ENCODE measurements around the gene SNRPA.

Gene SNRPA

DNA sequence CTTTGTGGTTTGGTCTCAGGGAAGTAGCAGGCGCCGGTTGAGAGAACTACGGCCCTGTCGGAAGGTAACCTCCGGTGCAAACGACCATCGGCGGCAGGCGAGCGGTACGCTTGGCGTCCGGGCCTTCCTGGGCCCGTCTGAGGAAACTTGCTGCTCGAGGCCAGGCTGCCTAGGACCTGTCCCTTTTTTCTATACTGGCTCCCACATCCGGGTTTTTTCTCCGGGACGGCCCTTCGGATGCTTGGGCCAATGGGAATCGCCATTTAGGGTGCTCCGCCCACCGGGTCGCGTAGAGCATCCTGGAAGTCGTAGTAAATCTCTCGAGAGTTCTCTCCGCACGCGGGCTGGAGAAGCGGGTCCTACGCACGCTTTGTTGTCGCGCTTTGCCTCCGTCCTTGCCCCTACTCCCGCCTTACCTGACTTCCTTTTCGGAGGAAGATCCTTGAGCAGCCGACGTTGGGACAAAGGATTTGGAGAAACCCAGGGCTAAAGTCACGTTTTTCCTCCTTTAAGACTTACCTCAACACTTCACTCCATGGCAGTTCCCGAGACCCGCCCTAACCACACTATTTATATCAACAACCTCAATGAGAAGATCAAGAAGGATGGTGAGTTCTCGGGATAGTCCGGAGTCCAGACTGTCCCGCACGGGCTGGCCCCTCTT is at the start of gene SNRPA:
Gene SNRPA (plus strand): TSS at position 330 of the 664 bp plus-strand sequence. CDS start 206 bp downstream, at position 536.
- TF ChIP-seq, protein P1, sequence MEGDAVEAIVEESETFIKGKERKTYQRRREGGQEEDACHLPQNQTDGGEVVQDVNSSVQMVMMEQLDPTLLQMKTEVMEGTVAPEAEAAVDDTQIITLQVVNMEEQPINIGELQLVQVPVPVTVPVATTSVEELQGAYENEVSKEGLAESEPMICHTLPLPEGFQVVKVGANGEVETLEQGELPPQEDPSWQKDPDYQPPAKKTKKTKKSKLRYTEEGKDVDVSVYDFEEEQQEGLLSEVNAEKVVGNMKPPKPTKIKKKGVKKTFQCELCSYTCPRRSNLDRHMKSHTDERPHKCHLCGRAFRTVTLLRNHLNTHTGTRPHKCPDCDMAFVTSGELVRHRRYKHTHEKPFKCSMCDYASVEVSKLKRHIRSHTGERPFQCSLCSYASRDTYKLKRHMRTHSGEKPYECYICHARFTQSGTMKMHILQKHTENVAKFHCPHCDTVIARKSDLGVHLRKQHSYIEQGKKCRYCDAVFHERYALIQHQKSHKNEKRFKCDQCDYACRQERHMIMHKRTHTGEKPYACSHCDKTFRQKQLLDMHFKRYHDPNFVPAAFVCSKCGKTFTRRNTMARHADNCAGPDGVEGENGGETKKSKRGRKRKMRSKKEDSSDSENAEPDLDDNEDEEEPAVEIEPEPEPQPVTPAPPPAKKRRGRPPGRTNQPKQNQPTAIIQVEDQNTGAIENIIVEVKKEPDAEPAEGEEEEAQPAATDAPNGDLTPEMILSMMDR (IDR thresholded peaks at IDR 0.05; ENCODE audit: low read depth, low read length): no peak
- peak within 1 kb of the TSS; percentile 92 for H3K4me3 ChIP-seq (ENCODE audit: low read depth, low read length)

DNA sequence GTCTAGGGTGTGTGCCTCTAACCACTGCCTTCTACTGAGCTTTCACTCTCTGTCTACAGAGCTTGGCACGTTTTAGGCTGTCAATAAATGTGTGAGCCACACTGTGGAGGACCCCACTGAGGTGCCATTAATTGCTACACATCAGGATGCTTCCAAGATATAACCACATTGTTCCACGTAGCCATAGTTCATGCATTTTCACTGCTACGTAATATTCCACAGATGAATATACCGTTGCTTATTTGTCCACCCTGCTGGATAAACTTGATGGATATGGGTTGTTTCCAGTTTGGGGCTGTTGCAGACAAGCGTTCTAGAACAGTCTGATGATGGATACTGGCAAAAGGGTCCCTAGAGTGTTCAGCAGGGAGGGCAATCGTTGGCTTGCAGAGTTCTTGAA is 49.2 kb upstream of the SNRPA start:
- TF ChIP-seq, protein P1 (IDR thresholded peaks at IDR 0.05; ENCODE audit: low read depth, low read length): no peak
- no peak overlapping the region for H3K4me3 ChIP-seq (ENCODE audit: low read depth, low read length)

DNA sequence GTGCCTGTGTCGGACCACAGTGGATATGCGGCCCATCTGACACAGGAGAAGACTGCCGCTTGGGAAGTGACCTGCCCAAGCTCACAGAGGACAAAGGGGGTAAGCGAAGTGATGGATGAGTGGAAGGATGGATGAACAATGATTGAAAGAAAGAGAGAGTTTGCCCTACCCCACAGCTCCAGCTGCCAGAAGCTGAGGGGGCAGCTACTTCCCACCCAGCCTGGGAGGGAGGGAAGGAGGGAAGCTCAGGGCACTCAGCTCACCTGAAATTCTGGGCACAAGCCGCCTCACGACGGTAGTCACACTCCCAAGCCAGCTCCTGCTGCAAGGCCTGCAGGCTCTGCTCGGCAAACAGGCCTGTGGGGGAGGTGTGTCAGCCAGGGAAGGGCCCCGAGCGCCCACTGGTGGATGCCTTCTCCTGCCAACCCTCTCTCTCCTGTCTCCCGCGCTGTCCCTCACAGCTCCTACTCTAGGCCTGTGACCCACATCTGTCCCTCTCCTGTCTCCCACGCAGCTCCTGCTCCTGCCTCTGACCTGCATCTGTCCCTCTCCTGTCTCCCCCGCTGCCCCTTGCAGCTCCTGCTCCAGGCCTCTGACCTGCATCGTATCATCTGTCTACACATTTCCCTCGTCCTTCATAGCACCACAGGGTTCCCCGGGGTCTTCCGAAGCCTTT is 48.5 kb upstream of the SNRPA start:
- H3K4me3 ChIP-seq (ENCODE audit: low read depth, low read length): no peak overlapping the region
- TF ChIP-seq, protein P1 (IDR thresholded peaks at IDR 0.05; ENCODE audit: low read depth, low read length): peak; percentile 61

DNA sequence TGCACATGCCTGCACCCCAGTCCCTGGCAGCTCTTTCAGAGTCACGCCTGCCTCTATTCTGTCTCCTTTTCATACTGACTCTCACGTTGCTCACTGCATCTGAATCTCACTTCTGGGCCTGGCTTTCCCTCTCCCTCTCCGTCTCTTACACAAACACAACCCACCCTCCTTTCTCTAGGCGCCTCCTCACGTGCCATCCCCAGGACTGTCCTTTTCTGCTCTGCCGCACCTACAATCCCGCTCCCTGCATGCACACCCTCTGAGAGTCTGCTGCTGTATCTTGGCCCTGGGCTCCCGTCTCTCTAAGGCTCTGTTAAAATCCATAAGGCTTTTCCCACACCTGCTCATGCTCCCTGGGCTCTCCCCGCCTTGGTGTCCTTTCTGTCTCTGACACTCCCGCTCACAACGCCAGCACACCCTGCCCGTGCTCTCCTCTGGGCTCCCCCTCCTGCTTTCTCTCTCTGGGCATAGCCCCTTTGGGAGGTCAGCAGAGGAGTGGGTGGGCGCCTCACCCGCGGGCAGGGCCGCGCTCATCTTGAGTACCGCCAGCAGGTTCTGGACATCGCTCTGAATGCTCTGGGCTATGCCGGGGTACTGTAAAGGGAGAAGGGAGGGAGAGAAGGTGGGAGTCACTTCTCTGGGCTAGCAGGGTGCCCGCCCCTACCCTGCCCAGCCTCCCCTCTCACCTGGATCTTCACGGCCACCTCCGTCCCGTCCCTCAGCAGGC is 47.8 kb upstream of the SNRPA start:
- H3K4me3 ChIP-seq (ENCODE audit: low read depth, low read length): no peak overlapping the region
- TF ChIP-seq, protein P1 (IDR thresholded peaks at IDR 0.05; ENCODE audit: low read depth, low read length): no peak

DNA sequence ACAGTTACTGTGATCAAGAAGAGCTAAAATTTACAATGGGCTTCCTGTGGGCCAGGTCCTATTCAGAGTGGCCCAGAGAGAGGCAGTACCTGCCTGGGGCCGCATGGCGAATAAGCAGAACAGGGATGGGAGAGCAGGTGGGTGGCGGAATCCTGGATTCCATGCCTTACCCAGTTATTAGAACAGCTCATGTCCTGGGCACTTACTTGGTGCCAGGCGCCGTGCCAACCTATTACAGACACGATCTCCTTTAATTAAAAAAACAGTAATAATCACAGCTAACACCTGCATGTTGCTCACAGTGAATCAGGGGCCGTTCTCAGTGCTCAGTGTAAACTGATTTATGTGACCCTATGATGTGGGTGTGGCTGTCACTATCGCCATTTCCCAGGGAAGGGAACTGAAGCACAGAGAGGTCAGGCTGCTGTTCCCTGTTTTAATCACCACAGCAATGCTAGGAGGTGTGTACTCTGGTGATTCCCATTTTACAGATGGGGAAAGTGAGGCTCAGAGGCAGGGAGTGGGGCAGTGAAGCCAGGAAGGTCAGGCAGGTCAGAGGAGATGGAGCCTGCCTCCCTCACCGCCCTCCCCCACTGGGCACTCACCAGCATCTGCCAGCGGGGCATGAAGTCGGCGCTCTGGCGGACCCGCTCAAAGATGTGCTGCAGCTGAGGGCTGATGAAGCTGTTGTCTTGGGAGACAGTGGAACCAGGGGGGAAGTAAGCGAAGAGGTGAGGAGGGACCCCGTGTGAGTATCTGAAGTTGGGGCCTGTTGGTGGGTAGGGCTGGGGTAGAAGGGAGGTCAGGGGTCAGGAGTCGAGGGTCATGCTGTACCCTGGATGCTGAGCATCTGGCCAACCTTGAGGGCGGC is 46.3 kb upstream of the SNRPA start:
- TF ChIP-seq, protein P1 (IDR thresholded peaks at IDR 0.05; ENCODE audit: low read depth, low read length): no peak
- H3K4me3 ChIP-seq (ENCODE audit: low read depth, low read length): no peak overlapping the region

DNA sequence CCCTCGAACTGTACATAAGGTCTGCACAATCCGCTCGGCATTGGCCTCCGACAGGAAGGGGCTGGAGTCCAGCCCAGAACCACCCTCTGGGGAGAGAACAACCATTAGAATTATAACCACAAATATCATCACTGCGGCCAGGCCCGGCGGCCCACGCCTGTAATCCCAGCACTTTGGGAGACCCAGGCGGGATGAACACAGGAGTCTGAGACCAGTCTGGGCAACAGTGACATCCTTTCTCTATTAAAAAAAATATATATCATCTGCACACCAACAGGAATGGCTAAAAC is 45.7 kb upstream of the SNRPA start:
- TF ChIP-seq, protein P1 (IDR thresholded peaks at IDR 0.05; ENCODE audit: low read depth, low read length): no peak
- H3K4me3 ChIP-seq (ENCODE audit: low read depth, low read length): no peak overlapping the region
